B cell (primary cell): Measurements from ENCODE around the gene SMURF2.

Experiments used
- EZH2 ChIP-seq: IDR thresholded peaks from 2 replicates; pipeline ENCODE4 v1.6.1; 2012; ENCODE audit warnings: borderline replicate concordance, low read depth, mild to moderate bottlenecking, moderate library complexity, low read length; ENCODE audit not compliant: insufficient read depth, poor library complexity, severe bottlenecking
- TF ChIP-seq, protein P1 (sequence below): fragments of 200-600 bp; IDR thresholded peaks from one replicate; pipeline ENCODE4 v1.8.0; 2022; ENCODE audit warnings: antibody characterized with exemption, mild to moderate bottlenecking

DNA sequence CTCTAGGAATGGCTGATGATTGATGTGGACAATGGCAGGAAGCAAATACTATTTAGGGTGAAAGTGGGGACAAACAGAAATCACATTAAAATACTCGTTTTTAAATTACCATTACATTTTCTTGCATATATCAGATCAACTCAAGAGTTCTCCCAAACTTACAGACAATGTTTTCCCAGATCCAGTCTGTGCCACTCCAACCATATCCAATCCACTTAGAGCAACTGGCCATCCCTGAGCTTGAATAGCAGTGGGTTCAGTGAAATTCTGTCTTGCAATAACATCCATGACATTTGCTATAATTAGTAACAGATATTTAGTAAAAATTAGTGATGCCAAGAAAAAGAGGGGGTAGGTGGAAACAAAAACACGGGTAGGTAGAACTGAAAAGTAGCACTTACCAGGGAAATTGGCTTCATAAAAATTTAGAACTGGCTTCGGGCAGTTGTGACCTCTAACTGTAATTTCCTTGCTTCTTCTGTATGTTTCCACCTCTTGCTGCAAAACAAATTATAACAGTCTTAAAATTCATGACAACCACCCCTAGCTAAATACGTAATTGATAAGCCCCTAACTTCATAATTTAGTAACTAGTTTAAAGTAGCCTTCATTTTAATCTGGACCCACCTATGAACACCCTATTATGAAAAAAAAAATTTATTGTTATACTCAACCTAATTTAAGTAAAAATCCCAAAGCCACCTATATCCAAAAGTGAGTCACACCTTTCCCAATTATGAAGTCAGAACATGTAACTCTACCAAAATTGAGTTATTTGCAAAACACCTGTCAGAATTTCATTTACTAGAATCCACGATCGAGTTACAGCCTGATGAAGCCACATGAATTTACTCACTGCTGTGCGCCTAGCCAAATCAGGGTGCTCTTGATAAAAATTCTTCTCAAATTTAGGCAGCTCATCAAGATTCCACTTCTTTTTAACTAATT lies 158.0 kb downstream of the SMURF2 start:
- TF ChIP-seq, protein P1, sequence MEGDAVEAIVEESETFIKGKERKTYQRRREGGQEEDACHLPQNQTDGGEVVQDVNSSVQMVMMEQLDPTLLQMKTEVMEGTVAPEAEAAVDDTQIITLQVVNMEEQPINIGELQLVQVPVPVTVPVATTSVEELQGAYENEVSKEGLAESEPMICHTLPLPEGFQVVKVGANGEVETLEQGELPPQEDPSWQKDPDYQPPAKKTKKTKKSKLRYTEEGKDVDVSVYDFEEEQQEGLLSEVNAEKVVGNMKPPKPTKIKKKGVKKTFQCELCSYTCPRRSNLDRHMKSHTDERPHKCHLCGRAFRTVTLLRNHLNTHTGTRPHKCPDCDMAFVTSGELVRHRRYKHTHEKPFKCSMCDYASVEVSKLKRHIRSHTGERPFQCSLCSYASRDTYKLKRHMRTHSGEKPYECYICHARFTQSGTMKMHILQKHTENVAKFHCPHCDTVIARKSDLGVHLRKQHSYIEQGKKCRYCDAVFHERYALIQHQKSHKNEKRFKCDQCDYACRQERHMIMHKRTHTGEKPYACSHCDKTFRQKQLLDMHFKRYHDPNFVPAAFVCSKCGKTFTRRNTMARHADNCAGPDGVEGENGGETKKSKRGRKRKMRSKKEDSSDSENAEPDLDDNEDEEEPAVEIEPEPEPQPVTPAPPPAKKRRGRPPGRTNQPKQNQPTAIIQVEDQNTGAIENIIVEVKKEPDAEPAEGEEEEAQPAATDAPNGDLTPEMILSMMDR: no peak
- TF ChIP-seq EZH2: no peak
